Spleen (tissue), 11 donors: ENCODE data around the gene CD9. TPM values are rescaled to one million over a fixed set of nuclear protein-coding genes. Genes with fewer than 3 reads are reported as not detected.
"Not testable (repeated sequence)": the region's sequence is repeated elsewhere in the genome, so short reads cannot be mapped to it uniquely, and the experiment has no call there.

ENCODE experiments used
- DNase-seq: peaks from one replicate; pipeline ENCODE4 v3.0.0-alpha.2; 2020
- H3K27ac ChIP-seq, 8 donors: fragments of 200-600 bp; sonication (generic) in 7 of 8; 1 replicate in 4 of 8; 2 replicates in 4 of 8; pipeline versions ENCODE4 v1.5.0 to v1.8.0; 2016 to 2021; ENCODE audit warnings: inconsistent platforms in 4 of 8, mild to moderate bottlenecking in 4 of 8, moderate library complexity in 1 of 8
- H3K27me3 ChIP-seq, 7 donors: fragments of 200-600 bp; sonication (generic) in 6 of 7; replicated peaks in 1 of 7; 1 replicate in 4 of 7; 2 replicates in 3 of 7; pipeline versions ENCODE4 v1.5.0 to v1.8.0; 2016 to 2021; ENCODE audit warnings: inconsistent platforms in 3 of 7, mild to moderate bottlenecking in 1 of 7
- H3K36me3 ChIP-seq, 6 donors: fragments of 200-600 bp; sonication (generic) in 5 of 6; 1 replicate in 4 of 6; 2 replicates in 2 of 6; pipeline versions ENCODE4 v1.5.0 to v1.8.0; 2016 to 2021; ENCODE audit warnings: inconsistent platforms in 2 of 6
- H3K4me1 ChIP-seq, 6 donors: fragments of 200-600 bp; sonication (generic) in 5 of 6; 1 replicate in 3 of 6; 2 replicates in 3 of 6; pipeline versions ENCODE4 v1.5.0 to v1.8.0; 2016 to 2021; ENCODE audit warnings: inconsistent platforms in 3 of 6
- H3K4me3 ChIP-seq, 8 donors: fragments of 200-600 bp; sonication (generic) in 7 of 8; 1 replicate in 4 of 8; 2 replicates in 4 of 8; pipeline versions ENCODE4 v1.5.0 to v1.8.0; 2016 to 2021; ENCODE audit warnings: inconsistent platforms in 4 of 8, mild to moderate bottlenecking in 4 of 8, moderate library complexity in 2 of 8
- H3K9me3 ChIP-seq, 8 donors: fragments of 200-600 bp; sonication (generic) in 7 of 8; 1 replicate in 4 of 8; 2 replicates in 4 of 8; pipeline versions ENCODE4 v1.5.0 to v1.8.0; 2016 to 2021; ENCODE audit warnings: inconsistent platforms in 4 of 8
- POLR2A ChIP-seq, 3 donors: fragments of 450-650 bp; IDR thresholded peaks; one replicate each; pipeline ENCODE4 v1.5.1; 2017; ENCODE audit warnings: antibody characterized with exemption in 3 of 3, mild to moderate bottlenecking in 1 of 3
- POLR2AphosphoS5 ChIP-seq, 3 donors: sonication (generic); formaldehyde crosslinking; IDR thresholded peaks; one replicate each; pipeline ENCODE4 v1.5.1; 2017; ENCODE audit warnings: antibody characterized with exemption in 3 of 3
- WGBS, 5 donors: extraction: QIAGEN DNeasy Blood & Tissue Kit in 3 of 5; methylation state at CpG; one replicate each; pipeline versions ENCODE4 v1.1.5 to v1.1.7; 2013 to 2018; 5-methylcytosine and 5-hydroxymethylcytosine counted together
- intact Hi-C: fragments of 100-400 bp; cut with DNase I; formaldehyde crosslinking; loops from one replicate; pipeline ENCODE4 v1.15.0; 2023; ENCODE audit warnings: low total_unique reads
- polyA plus RNA-seq, 3 donors: library from polyadenylated mRNA; stranded (reverse); fragments of 200-250 nt; gene quantifications; one replicate each; pipeline ENCODE4 v1.2.1, GENCODE V29; 2013
- total RNA-seq, 7 donors: library from RNA; depleted of rRNA in 3 of 7; stranded (reverse); fragments of >200 nt in 3 of 7; fragmentation: NEBNext Ultra II Directional in 4 of 7; extraction: Animal tissue kit (Norgen Biotek cat#: 25700) in 4 of 7; gene quantifications; one replicate each; pipeline versions ENCODE4 v1.1.0 to v1.2.1, GENCODE V29; 2016 to 2021
- TF ChIP-seq, protein P1 (sequence below), 11 experiments: fragments of 200-600 bp in 7 of 11; fragments of 450-650 bp in 4 of 11; sonication (generic) in 4 of 11; IDR thresholded peaks in 8 of 11; conservative IDR thresholded peaks in 3 of 11; 1 replicate in 7 of 11; 2 replicates in 4 of 11; pipeline versions ENCODE4 v1.4.0 to v1.8.0; 2016 to 2021; ENCODE audit warnings: antibody characterized with exemption in 11 of 11, inconsistent platforms in 4 of 11, mild to moderate bottlenecking in 1 of 11
- donor health status: healthy with polysubstance abuse.
- donor health status: DM: no; HTN: no; CAD: no; lungs with moderate emphysema.
- donor health status: DM: no; HTN: no; CAD: no.
- donor health status: Bipolar disorder and iron deficiency.
- donor health status: healthy.
- donor health status: DM: no; HTN: no; CAD: no.
- donor health status: DM: yes; HTN: yes; CAD: no.

CD9 gene
- total and polyA plus RNA-seq, 10 donors: 16.2 to 113 (median 68.9) TPM

GRCh38 chr12:6158255-6158654, 41.9 kb upstream of the CD9 start:
- intact Hi-C loops: no loop called here
- Histone ChIP-seq H3K27ac (no peak overlapping the region), H3K9me3 (no peaks in the 10 kb centered on the region), H3K4me3 (no peak overlapping the region), H3K27me3 (peaks cover 0 to 6% (median 0%) of the 10 kb centered on the region in 7 donors), H3K36me3 (no peaks in the 10 kb centered on the region), H3K4me1 (peaks cover 0 to 6% (median 3%) of the 10 kb centered on the region in 6 donors)
- 28 to 42% (median 37%) methylated on average over 4 of the region's 4 CpGs for WGBS, 5 donors
- TF ChIP-seq, protein P1, sequence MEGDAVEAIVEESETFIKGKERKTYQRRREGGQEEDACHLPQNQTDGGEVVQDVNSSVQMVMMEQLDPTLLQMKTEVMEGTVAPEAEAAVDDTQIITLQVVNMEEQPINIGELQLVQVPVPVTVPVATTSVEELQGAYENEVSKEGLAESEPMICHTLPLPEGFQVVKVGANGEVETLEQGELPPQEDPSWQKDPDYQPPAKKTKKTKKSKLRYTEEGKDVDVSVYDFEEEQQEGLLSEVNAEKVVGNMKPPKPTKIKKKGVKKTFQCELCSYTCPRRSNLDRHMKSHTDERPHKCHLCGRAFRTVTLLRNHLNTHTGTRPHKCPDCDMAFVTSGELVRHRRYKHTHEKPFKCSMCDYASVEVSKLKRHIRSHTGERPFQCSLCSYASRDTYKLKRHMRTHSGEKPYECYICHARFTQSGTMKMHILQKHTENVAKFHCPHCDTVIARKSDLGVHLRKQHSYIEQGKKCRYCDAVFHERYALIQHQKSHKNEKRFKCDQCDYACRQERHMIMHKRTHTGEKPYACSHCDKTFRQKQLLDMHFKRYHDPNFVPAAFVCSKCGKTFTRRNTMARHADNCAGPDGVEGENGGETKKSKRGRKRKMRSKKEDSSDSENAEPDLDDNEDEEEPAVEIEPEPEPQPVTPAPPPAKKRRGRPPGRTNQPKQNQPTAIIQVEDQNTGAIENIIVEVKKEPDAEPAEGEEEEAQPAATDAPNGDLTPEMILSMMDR (IDR thresholded peaks at IDR 0.05 in 8 of 11, conservative IDR thresholded peaks at IDR 0.05 in 3 of 11): no peak
- TF ChIP-seq POLR2AphosphoS5 (IDR thresholded peaks at IDR 0.05) (no peak), POLR2A (IDR thresholded peaks at IDR 0.05) (no peak)
- DNase-seq: no peak

DNA sequence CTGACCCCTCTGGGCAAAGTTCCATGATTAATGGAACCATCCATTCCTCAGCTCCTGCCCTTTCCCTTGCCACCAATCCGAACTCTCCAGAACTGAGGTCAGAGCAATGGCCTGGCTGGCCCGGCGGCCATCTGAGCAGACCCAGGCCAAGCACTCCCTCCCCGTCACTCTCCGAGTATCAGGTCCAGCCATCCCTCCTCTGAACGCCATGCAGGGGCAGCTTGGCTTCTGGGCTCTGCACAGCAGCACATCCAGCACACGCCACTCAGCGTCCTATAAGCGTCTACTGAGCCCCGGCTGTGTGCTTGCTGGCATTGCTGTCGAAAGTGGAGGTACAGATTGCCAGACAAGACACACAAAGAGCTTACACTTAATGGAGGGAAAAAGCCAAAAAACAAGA, 41.5 kb upstream of the CD9 start:
- H3K4me3 ChIP-seq: no peak overlapping the region
- WGBS, 5 donors: 87 to 94% (median 94%) methylated on average over 11 of the region's 11 CpGs
- peak; percentile 68 for DNase-seq
- H3K9me3 ChIP-seq: no peaks in the 10 kb centered on the region
- TF ChIP-seq POLR2AphosphoS5 (IDR thresholded peaks at IDR 0.05) (no peak), POLR2A (IDR thresholded peaks at IDR 0.05) (no peak)
- TF ChIP-seq, protein P1 (IDR thresholded peaks at IDR 0.05 in 8 of 11, conservative IDR thresholded peaks at IDR 0.05 in 3 of 11): no peak
- H3K4me1 ChIP-seq: peaks cover 0 to 6% (median 3%) of the 10 kb centered on the region in 6 donors
- no peaks in the 10 kb centered on the region for H3K36me3 ChIP-seq
- no peak overlapping the region for H3K27ac ChIP-seq
- H3K27me3 ChIP-seq: peaks cover 0 to 6% (median 0%) of the 10 kb centered on the region in 7 donors
- intact Hi-C loops: no loop called here

- H3K27me3 ChIP-seq, H3K27ac ChIP-seq, intact Hi-C loops, H3K36me3 ChIP-seq, H3K4me3 ChIP-seq, H3K9me3 ChIP-seq, H3K4me1 ChIP-seq: not testable (repeated sequence)
- DNase-seq: peak; percentile 67
- 92 to 96% (median 93%) methylated on average over 32 to 50 of the region's 50 CpGs for WGBS, 5 donors
Observed at GRCh38 chr12:6159166-6160011, 40.8 kb upstream of the CD9 start.

- 68 to 80% (median 79%) methylated on average over 19 of the region's 19 CpGs for WGBS, 5 donors
- H3K9me3 ChIP-seq, H3K27me3 ChIP-seq, H3K27ac ChIP-seq, intact Hi-C loops, H3K36me3 ChIP-seq, H3K4me3 ChIP-seq, H3K4me1 ChIP-seq: not testable (repeated sequence)
- DNase-seq: peak; percentile 24
Observed at GRCh38 chr12:6160049-6160649, 40.1 kb upstream of the CD9 start.
